ENCODE data around the gene CEACAM16. TPM values are rescaled to one million over a fixed set of nuclear protein-coding genes. Genes with fewer than 3 reads are reported as not detected.

CEACAM16 gene
- total and polyA plus RNA-seq, 9 of the 15 experiments (the other 6 are each of a cell fraction or from before 2014, with no cell fraction given), result not detected

DNA sequence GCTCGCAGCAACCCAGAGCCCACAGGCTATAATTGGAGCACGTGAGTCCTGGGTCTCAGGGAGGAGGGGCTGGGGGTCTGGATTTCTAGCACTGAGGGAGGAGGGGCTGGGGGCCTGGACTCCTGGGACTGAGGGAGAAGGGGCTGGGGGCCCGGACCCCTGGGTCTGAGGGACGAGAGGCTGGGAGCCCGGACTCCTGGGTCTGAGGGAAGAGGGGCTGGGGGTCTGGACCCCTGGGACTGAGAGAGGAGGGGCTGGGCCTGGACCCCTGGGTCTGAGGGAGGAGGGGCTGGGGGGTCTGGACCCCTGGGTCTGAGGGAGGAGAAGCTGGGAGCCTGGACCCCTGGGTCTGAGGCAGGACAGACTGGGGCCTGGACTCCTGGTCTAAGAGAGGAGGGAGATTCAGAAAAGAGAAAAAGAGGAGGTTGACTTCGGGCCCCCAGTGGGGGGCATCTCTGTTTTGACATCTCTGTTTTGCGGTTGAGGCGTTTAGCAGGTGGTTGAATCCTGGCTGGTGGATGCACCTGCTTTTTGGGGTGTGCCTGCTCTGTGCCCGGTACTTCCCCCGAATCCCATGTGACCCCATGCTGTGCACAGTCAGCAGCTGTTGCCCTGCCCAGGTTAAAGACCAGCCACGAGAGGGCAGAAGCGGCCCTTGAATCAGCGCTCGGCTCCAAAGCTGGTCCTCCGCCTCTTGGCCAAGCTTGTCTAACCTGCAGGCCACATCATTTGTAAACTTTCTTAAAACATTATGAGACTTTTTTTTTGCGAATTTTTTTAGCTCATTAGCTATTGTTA is 44.8 kb upstream of the CEACAM16 start (continued):
- TF ChIP-seq TFAP4 (CRISPR knock-in tag; IDR thresholded peaks at IDR 0.05; ENCODE audit: borderline replicate concordance) (peak; percentile 95), SMC3 (conservative IDR thresholded peaks at IDR 0.05; ENCODE audit: insufficient read depth, low read depth, low read length) (peak; percentile 74), ZBTB1 (CRISPR knock-in tag; IDR thresholded peaks at IDR 0.05; ENCODE audit: borderline replicate concordance, low read depth) (no peak), NEUROD1 (IDR thresholded peaks at IDR 0.05; ENCODE audit: borderline replicate concordance, low read depth, low read length, partially characterized antibody) (no peak), RFX5 (IDR thresholded peaks at IDR 0.05; ENCODE audit: low read depth, low read length) (no peak), ZSCAN29 (IDR thresholded peaks at IDR 0.05) (no peak), NR2C2 (CRISPR knock-in tag; IDR thresholded peaks at IDR 0.05) (no peak), NR2C2 (tag; IDR thresholded peaks at IDR 0.05) (no peak), MCM3 (IDR thresholded peaks at IDR 0.05) (no peak), ERF (CRISPR knock-in tag; IDR thresholded peaks at IDR 0.05) (no peak), ATF1 (CRISPR knock-in tag; IDR thresholded peaks at IDR 0.05) (no peak), ATF1 (tag; IDR thresholded peaks at IDR 0.05) (no peak), ZNF785 (CRISPR knock-in tag; IDR thresholded peaks at IDR 0.05) (no peak), CEBPG (CRISPR knock-in tag; IDR thresholded peaks at IDR 0.05) (no peak), CEBPG (tag; conservative IDR thresholded peaks at IDR 0.05 in 1 of 2, IDR thresholded peaks at IDR 0.05 in 1 of 2) (no peak), MAX (CRISPR knock-in tag; IDR thresholded peaks at IDR 0.05) (0 out of 2 replicates have a peak, but pooled peaks have one; percentile 33), GTF2F1 (IDR thresholded peaks at IDR 0.05; ENCODE audit: low read depth, low read length) (no peak), FOXA1 (IDR thresholded peaks at IDR 0.05; ENCODE audit: borderline replicate concordance) (no peak), MTA3 (IDR thresholded peaks at IDR 0.05; ENCODE audit: borderline replicate concordance) (no peak), ZNF143 (CRISPR knock-in tag; IDR thresholded peaks at IDR 0.05) (no peak), SREBF1 (IDR thresholded peaks at IDR 0.05; ENCODE audit: borderline replicate concordance, low read depth, low read length) (no peak)
- TF ChIP-seq, protein P1, sequence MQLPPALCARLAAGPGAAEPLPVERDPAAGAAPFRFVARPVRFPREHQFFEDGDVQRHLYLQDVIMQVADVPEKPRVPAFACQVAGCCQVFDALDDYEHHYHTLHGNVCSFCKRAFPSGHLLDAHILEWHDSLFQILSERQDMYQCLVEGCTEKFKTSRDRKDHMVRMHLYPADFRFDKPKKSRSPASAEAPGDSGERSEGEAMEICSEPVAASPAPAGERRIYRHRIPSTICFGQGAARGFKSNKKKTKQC (CRISPR knock-in tag; IDR thresholded peaks at IDR 0.05), result no peak
- TF ChIP-seq, protein P2, sequence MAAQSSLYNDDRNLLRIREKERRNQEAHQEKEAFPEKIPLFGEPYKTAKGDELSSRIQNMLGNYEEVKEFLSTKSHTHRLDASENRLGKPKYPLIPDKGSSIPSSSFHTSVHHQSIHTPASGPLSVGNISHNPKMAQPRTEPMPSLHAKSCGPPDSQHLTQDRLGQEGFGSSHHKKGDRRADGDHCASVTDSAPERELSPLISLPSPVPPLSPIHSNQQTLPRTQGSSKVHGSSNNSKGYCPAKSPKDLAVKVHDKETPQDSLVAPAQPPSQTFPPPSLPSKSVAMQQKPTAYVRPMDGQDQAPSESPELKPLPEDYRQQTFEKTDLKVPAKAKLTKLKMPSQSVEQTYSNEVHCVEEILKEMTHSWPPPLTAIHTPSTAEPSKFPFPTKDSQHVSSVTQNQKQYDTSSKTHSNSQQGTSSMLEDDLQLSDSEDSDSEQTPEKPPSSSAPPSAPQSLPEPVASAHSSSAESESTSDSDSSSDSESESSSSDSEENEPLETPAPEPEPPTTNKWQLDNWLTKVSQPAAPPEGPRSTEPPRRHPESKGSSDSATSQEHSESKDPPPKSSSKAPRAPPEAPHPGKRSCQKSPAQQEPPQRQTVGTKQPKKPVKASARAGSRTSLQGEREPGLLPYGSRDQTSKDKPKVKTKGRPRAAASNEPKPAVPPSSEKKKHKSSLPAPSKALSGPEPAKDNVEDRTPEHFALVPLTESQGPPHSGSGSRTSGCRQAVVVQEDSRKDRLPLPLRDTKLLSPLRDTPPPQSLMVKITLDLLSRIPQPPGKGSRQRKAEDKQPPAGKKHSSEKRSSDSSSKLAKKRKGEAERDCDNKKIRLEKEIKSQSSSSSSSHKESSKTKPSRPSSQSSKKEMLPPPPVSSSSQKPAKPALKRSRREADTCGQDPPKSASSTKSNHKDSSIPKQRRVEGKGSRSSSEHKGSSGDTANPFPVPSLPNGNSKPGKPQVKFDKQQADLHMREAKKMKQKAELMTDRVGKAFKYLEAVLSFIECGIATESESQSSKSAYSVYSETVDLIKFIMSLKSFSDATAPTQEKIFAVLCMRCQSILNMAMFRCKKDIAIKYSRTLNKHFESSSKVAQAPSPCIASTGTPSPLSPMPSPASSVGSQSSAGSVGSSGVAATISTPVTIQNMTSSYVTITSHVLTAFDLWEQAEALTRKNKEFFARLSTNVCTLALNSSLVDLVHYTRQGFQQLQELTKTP (IDR thresholded peaks at IDR 0.05; ENCODE audit: low read depth in 1 of 2, partially characterized antibody in 2 of 2), result no peak
